HepG2 (cell line): Measurements from ENCODE around the gene GNG7. TPM values are rescaled to one million over a fixed set of nuclear protein-coding genes. Genes with fewer than 3 reads are reported as not detected.
A peak's percentile ranks its signal among the peaks of the same experiment; 100 is the strongest.

Experiments
- NR2F2 ChIP-seq: IDR thresholded peaks from 2 replicates; pipeline ENCODE4 v1.6.1; 2012; ENCODE audit warnings: low read depth, inconsistent platforms, borderline replicate concordance
- ZBTB33 ChIP-seq: sonication (generic); formaldehyde crosslinking; IDR thresholded peaks from 2 replicates; pipeline ENCODE4 v1.4.0; 2020; ENCODE audit warnings: missing genetic modification reagents
- ZNF646 ChIP-seq: sonication (generic); formaldehyde crosslinking; IDR thresholded peaks from 2 replicates; pipeline ENCODE4 v1.9.0; 2021; ENCODE audit warnings: mild to moderate bottlenecking, missing genetic modification reagents
- polyA plus RNA-seq, 8 experiments: library from polyadenylated mRNA; depleted of rRNA in 3 of 8; stranded (reverse) in 7 of 8; unstranded in 1 of 8; fragments of >200 nt; fragmentation: Illumina TruSeq in 4 of 8; extraction: Trizol in 4 of 8; gene quantifications; 2 replicates each; pipeline versions ENCODE4 v1.2.1 to v1.2.3, GENCODE V29; 2011 to 2016; ENCODE audit warnings: low read depth in 4 of 8, missing spikeins in 1 of 8, mixed read lengths in 1 of 8; ENCODE audit not compliant: insufficient read depth in 1 of 8
- total RNA-seq, 5 experiments: library from RNA; depleted of rRNA; stranded (reverse); fragments of >200 nt; fragmentation: Illumina TruSeq; extraction: Trizol; gene quantifications; 2 replicates each; pipeline ENCODE4 v1.2.3, GENCODE V29; 2016; ENCODE audit warnings: low read depth in 1 of 5
- TF ChIP-seq, protein P1 (sequence below): sonication (generic); formaldehyde crosslinking; IDR thresholded peaks from 2 replicates; pipeline ENCODE4 v1.5.1; 2020; ENCODE audit warnings: mild to moderate bottlenecking, missing genetic modification reagents
- TF ChIP-seq, protein P2 (sequence below): sonication (generic); formaldehyde crosslinking; conservative IDR thresholded peaks from 2 replicates; pipeline ENCODE4 v1.4.0; 2020; ENCODE audit warnings: mild to moderate bottlenecking, missing genetic modification reagents, moderate library complexity
- TF ChIP-seq, protein P3 (sequence below): sonication (generic); formaldehyde crosslinking; IDR thresholded peaks from 2 replicates; pipeline ENCODE4 v1.4.0; 2020; ENCODE audit warnings: missing genetic modification reagents, borderline replicate concordance

Gene GNG7
- total and polyA plus RNA-seq, 2 of the 13 experiments (the other 11 are each of a cell fraction or from before 2014, with no cell fraction given): 1.4 to 3.3 TPM

DNA sequence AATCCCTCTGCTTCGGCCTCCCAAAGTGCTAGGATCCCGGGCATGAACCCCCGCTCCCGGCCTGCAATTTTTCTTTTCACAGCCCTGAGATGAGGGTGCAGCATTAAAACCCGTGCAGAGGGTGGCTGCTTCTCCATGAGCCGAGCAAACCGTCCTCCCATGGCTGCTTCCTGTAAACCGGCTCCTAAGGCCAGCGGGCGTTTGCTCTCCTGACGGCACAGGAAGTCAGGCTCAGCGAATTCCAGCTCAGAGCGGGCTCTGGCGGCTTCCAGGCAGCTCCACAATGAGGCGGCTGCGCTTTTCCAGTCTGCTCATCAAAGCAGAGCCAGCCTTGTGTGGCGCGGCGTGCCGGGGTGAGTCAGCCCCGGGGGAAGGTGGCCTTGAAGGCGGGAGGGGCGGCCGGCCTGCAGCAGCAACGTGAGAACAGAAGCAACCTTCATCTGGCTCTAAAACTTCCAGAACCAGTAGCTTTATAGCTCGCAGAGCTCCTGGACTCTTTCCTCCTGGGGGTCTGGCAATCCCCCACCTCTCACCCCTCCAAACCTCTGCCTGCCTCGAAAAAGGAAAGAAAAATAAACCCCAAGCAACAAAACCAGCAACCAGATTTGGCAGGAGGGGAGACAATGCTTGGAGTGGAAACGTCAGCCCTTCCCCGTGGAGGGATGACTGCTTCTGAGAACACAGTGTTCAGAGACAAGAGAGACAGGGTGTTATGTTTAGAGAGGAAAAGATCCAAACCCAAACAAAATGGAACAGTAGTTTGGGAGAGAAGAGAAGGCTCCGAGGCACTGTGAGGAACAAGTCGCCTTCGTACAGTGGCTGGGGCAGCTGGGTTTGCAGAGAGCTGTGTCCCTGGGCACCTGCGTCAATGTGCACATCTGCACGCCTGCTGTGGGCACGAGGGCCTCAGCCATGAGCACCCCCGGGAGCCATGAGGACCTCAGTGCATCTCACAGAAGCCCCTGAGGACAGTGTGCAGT is 158.7 kb downstream of the GNG7 start (continued):
- TF ChIP-seq, protein P1, sequence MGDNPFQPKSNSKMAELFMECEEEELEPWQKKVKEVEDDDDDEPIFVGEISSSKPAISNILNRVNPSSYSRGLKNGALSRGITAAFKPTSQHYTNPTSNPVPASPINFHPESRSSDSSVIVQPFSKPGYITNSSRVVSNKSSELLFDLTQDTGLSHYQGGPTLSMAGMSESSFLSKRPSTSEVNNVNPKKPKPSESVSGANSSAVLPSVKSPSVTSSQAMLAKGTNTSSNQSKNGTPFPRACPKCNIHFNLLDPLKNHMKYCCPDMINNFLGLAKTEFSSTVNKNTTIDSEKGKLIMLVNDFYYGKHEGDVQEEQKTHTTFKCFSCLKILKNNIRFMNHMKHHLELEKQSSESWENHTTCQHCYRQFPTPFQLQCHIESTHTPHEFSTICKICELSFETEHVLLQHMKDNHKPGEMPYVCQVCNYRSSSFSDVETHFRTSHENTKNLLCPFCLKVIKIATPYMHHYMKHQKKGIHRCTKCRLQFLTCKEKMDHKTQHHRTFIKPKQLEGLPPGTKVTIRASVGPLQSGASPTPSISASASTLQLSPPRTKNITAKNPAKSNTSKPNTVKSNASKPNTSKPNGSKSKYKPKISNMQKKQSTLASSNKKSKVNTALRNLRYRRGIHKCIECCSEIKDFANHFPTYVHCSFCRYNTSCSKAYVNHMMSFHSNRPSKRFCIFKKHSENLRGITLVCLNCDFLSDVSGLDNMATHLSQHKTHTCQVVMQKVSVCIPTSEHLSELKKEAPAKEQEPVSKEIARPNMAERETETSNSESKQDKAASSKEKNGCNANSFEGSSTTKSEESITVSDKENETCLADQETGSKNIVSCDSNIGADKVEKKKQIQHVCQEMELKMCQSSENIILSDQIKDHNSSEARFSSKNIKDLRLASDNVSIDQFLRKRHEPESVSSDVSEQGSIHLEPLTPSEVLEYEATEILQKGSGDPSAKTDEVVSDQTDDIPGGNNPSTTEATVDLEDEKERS (CRISPR knock-in tag): peak; percentile 82; the same call in 1 of the 2 replicates
- TF ChIP-seq ZBTB33: peak; percentile 51; the same call in 1 of the 2 replicates
- TF ChIP-seq NR2F2: no peak
- TF ChIP-seq, protein P2, sequence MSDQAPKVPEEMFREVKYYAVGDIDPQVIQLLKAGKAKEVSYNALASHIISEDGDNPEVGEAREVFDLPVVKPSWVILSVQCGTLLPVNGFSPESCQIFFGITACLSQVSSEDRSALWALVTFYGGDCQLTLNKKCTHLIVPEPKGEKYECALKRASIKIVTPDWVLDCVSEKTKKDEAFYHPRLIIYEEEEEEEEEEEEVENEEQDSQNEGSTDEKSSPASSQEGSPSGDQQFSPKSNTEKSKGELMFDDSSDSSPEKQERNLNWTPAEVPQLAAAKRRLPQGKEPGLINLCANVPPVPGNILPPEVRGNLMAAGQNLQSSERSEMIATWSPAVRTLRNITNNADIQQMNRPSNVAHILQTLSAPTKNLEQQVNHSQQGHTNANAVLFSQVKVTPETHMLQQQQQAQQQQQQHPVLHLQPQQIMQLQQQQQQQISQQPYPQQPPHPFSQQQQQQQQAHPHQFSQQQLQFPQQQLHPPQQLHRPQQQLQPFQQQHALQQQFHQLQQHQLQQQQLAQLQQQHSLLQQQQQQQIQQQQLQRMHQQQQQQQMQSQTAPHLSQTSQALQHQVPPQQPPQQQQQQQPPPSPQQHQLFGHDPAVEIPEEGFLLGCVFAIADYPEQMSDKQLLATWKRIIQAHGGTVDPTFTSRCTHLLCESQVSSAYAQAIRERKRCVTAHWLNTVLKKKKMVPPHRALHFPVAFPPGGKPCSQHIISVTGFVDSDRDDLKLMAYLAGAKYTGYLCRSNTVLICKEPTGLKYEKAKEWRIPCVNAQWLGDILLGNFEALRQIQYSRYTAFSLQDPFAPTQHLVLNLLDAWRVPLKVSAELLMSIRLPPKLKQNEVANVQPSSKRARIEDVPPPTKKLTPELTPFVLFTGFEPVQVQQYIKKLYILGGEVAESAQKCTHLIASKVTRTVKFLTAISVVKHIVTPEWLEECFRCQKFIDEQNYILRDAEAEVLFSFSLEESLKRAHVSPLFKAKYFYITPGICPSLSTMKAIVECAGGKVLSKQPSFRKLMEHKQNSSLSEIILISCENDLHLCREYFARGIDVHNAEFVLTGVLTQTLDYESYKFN: peak; percentile 82
- TF ChIP-seq, protein P3, sequence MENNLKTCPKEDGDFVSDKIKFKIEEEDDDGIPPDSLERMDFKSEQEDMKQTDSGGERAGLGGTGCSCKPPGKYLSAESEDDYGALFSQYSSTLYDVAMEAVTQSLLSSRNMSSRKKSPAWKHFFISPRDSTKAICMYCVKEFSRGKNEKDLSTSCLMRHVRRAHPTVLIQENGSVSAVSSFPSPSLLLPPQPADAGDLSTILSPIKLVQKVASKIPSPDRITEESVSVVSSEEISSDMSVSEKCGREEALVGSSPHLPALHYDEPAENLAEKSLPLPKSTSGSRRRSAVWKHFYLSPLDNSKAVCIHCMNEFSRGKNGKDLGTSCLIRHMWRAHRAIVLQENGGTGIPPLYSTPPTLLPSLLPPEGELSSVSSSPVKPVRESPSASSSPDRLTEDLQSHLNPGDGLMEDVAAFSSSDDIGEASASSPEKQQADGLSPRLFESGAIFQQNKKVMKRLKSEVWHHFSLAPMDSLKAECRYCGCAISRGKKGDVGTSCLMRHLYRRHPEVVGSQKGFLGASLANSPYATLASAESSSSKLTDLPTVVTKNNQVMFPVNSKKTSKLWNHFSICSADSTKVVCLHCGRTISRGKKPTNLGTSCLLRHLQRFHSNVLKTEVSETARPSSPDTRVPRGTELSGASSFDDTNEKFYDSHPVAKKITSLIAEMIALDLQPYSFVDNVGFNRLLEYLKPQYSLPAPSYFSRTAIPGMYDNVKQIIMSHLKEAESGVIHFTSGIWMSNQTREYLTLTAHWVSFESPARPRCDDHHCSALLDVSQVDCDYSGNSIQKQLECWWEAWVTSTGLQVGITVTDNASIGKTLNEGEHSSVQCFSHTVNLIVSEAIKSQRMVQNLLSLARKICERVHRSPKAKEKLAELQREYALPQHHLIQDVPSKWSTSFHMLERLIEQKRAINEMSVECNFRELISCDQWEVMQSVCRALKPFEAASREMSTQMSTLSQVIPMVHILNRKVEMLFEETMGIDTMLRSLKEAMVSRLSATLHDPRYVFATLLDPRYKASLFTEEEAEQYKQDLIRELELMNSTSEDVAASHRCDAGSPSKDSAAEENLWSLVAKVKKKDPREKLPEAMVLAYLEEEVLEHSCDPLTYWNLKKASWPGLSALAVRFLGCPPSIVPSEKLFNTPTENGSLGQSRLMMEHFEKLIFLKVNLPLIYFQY: peak; percentile 63; the same call in 1 of the 2 replicates
- peak; percentile 20; the same call in 1 of the 2 replicates for TF ChIP-seq ZNF646 (CRISPR knock-in tag)
